Spleen (tissue), 11 donors: ENCODE measurements around the gene KPNA6. TPM values are rescaled to one million over a fixed set of nuclear protein-coding genes. Genes with fewer than 3 reads are reported as not detected.
"Not testable (repeated sequence)": the region's sequence is repeated elsewhere in the genome, so short reads cannot be mapped to it uniquely, and the experiment has no call there.

ENCODE experiments used
- DNase-seq: peaks from one replicate; pipeline ENCODE4 v3.0.0-alpha.2; 2020
- H3K27ac ChIP-seq, 8 donors: fragments of 200-600 bp; sonication (generic) in 7 of 8; 1 replicate in 4 of 8; 2 replicates in 4 of 8; pipeline versions ENCODE4 v1.5.0 to v1.8.0; 2016 to 2021; ENCODE audit warnings: inconsistent platforms in 4 of 8, mild to moderate bottlenecking in 4 of 8, moderate library complexity in 1 of 8
- H3K27me3 ChIP-seq, 7 donors: fragments of 200-600 bp; sonication (generic) in 6 of 7; replicated peaks in 1 of 7; 1 replicate in 4 of 7; 2 replicates in 3 of 7; pipeline versions ENCODE4 v1.5.0 to v1.8.0; 2016 to 2021; ENCODE audit warnings: inconsistent platforms in 3 of 7, mild to moderate bottlenecking in 1 of 7
- H3K36me3 ChIP-seq, 6 donors: fragments of 200-600 bp; sonication (generic) in 5 of 6; 1 replicate in 4 of 6; 2 replicates in 2 of 6; pipeline versions ENCODE4 v1.5.0 to v1.8.0; 2016 to 2021; ENCODE audit warnings: inconsistent platforms in 2 of 6
- H3K4me1 ChIP-seq, 6 donors: fragments of 200-600 bp; sonication (generic) in 5 of 6; 1 replicate in 3 of 6; 2 replicates in 3 of 6; pipeline versions ENCODE4 v1.5.0 to v1.8.0; 2016 to 2021; ENCODE audit warnings: inconsistent platforms in 3 of 6
- H3K4me3 ChIP-seq, 8 donors: fragments of 200-600 bp; sonication (generic) in 7 of 8; 1 replicate in 4 of 8; 2 replicates in 4 of 8; pipeline versions ENCODE4 v1.5.0 to v1.8.0; 2016 to 2021; ENCODE audit warnings: inconsistent platforms in 4 of 8, mild to moderate bottlenecking in 4 of 8, moderate library complexity in 2 of 8
- H3K9me3 ChIP-seq, 8 donors: fragments of 200-600 bp; sonication (generic) in 7 of 8; 1 replicate in 4 of 8; 2 replicates in 4 of 8; pipeline versions ENCODE4 v1.5.0 to v1.8.0; 2016 to 2021; ENCODE audit warnings: inconsistent platforms in 4 of 8
- POLR2A ChIP-seq, 3 donors: fragments of 450-650 bp; IDR thresholded peaks; one replicate each; pipeline ENCODE4 v1.5.1; 2017; ENCODE audit warnings: antibody characterized with exemption in 3 of 3, mild to moderate bottlenecking in 1 of 3
- POLR2AphosphoS5 ChIP-seq, 3 donors: sonication (generic); formaldehyde crosslinking; IDR thresholded peaks; one replicate each; pipeline ENCODE4 v1.5.1; 2017; ENCODE audit warnings: antibody characterized with exemption in 3 of 3
- WGBS, 5 donors: extraction: QIAGEN DNeasy Blood & Tissue Kit in 3 of 5; methylation state at CpG; one replicate each; pipeline versions ENCODE4 v1.1.5 to v1.1.7; 2013 to 2018; 5-methylcytosine and 5-hydroxymethylcytosine counted together
- intact Hi-C: fragments of 100-400 bp; cut with DNase I; formaldehyde crosslinking; loops from one replicate; pipeline ENCODE4 v1.15.0; 2023; ENCODE audit warnings: low total_unique reads
- polyA plus RNA-seq, 3 donors: library from polyadenylated mRNA; stranded (reverse); fragments of 200-250 nt; gene quantifications; one replicate each; pipeline ENCODE4 v1.2.1, GENCODE V29; 2013
- total RNA-seq, 7 donors: library from RNA; depleted of rRNA in 3 of 7; stranded (reverse); fragments of >200 nt in 3 of 7; fragmentation: NEBNext Ultra II Directional in 4 of 7; extraction: Animal tissue kit (Norgen Biotek cat#: 25700) in 4 of 7; gene quantifications; one replicate each; pipeline versions ENCODE4 v1.1.0 to v1.2.1, GENCODE V29; 2016 to 2021
- TF ChIP-seq, protein P1 (sequence below), 11 experiments: fragments of 200-600 bp in 7 of 11; fragments of 450-650 bp in 4 of 11; sonication (generic) in 4 of 11; IDR thresholded peaks in 8 of 11; conservative IDR thresholded peaks in 3 of 11; 1 replicate in 7 of 11; 2 replicates in 4 of 11; pipeline versions ENCODE4 v1.4.0 to v1.8.0; 2016 to 2021; ENCODE audit warnings: antibody characterized with exemption in 11 of 11, inconsistent platforms in 4 of 11, mild to moderate bottlenecking in 1 of 11
- donor health status: healthy with polysubstance abuse.
- donor health status: DM: no; HTN: no; CAD: no; lungs with moderate emphysema.
- donor health status: DM: no; HTN: no; CAD: no.
- donor health status: Bipolar disorder and iron deficiency.
- donor health status: healthy.
- donor health status: DM: no; HTN: no; CAD: no.
- donor health status: DM: yes; HTN: yes; CAD: no.

The KPNA6 gene
- total and polyA plus RNA-seq, 10 donors = 3.5 to 57.1 (median 38.2) TPM

DNA sequence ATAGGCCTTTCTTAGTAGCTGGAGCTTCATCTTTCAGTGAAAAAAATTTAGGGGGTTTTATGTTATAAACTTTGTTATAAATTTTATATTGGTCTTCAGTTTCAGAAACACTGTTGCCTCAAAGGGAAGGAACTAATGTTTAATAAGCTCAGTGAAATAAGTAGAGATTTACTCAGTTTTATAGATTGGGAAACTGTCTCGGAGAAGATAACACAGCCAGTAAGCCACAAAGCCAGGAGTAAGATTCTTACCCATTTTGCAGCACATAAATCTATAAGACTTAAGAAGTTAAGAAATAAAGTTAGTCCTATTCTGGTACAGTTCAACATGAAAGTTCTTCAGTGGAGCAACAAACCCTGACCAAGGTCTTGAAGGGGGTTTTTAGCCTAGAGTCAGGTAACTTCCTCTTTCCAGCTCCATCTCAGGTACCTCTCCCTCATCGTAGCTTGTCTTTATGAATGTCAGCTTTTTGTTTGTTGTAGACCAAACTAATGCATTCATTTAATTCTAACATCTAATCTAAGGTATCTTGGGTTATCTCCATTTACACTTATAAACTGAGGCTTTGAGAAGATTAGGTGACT lies 3.3 kb downstream of the KPNA6 start:
- DNase-seq = no peak
- Histone ChIP-seq H3K27me3 (no peaks in the 10 kb centered on the region), H3K4me3 (peak overlapping the region in 1 of 8 donors; percentile 12), H3K36me3 (peaks cover 0 to 33% (median 0%) of the 10 kb centered on the region in 6 donors), H3K9me3 (no peaks in the 10 kb centered on the region), H3K4me1 (peaks cover 26 to 92% (median 68%) of the 10 kb centered on the region in 6 donors), H3K27ac (peak overlapping the region in 6 of 8 donors; percentile 3 to 69 (median 30))
- intact Hi-C loops = no loop called here
- WGBS, 5 donors = 55 to 71% (median 63%) methylated on average over 2 of the region's 2 CpGs
- TF ChIP-seq POLR2A (IDR thresholded peaks at IDR 0.05) (no peak), POLR2AphosphoS5 (IDR thresholded peaks at IDR 0.05) (no peak)
- TF ChIP-seq, protein P1, sequence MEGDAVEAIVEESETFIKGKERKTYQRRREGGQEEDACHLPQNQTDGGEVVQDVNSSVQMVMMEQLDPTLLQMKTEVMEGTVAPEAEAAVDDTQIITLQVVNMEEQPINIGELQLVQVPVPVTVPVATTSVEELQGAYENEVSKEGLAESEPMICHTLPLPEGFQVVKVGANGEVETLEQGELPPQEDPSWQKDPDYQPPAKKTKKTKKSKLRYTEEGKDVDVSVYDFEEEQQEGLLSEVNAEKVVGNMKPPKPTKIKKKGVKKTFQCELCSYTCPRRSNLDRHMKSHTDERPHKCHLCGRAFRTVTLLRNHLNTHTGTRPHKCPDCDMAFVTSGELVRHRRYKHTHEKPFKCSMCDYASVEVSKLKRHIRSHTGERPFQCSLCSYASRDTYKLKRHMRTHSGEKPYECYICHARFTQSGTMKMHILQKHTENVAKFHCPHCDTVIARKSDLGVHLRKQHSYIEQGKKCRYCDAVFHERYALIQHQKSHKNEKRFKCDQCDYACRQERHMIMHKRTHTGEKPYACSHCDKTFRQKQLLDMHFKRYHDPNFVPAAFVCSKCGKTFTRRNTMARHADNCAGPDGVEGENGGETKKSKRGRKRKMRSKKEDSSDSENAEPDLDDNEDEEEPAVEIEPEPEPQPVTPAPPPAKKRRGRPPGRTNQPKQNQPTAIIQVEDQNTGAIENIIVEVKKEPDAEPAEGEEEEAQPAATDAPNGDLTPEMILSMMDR (IDR thresholded peaks at IDR 0.05 in 8 of 11, conservative IDR thresholded peaks at IDR 0.05 in 3 of 11) = no peak

- DNase-seq = no peak
- TF ChIP-seq POLR2A (IDR thresholded peaks at IDR 0.05) = no peak
- TF ChIP-seq, protein P1 (IDR thresholded peaks at IDR 0.05 in 8 of 11, conservative IDR thresholded peaks at IDR 0.05 in 3 of 11) = no peak
- TF ChIP-seq POLR2AphosphoS5 (IDR thresholded peaks at IDR 0.05) = no peak
- Histone ChIP-seq H3K4me3 (peak overlapping the region in 1 of 8 donors; percentile 12), H3K27me3 (no peaks in the 10 kb centered on the region), H3K9me3 (no peaks in the 10 kb centered on the region), H3K4me1 (peaks cover 31 to 92% (median 69%) of the 10 kb centered on the region in 6 donors), H3K36me3 (peaks cover 0 to 36% (median 0%) of the 10 kb centered on the region in 6 donors), H3K27ac (peak overlapping the region in 5 of 8 donors; percentile 5 to 69 (median 39))
- intact Hi-C loops = no loop called here
These were observed 3.9 kb downstream of the KPNA6 start for GRCh38 chr1:32111789-32112188.

GRCh38 chr1:32112806-32113375 lies 5.0 kb downstream of the KPNA6 start:
- WGBS, 5 donors = 68 to 82% (median 78%) methylated on average over 5 of the region's 5 CpGs
- H3K27ac ChIP-seq = peak overlapping the region in 1 of 8 donors; percentile 24
- no peaks in the 10 kb centered on the region for H3K9me3 ChIP-seq
- H3K4me3 ChIP-seq = no peak overlapping the region
- TF ChIP-seq POLR2AphosphoS5 (IDR thresholded peaks at IDR 0.05) (no peak), POLR2A (IDR thresholded peaks at IDR 0.05) (no peak)
- TF ChIP-seq, protein P1 (IDR thresholded peaks at IDR 0.05 in 8 of 11, conservative IDR thresholded peaks at IDR 0.05 in 3 of 11) = no peak
- peaks cover 0 to 37% (median 0%) of the 10 kb centered on the region in 6 donors for H3K36me3 ChIP-seq
- no peak for DNase-seq
- intact Hi-C loops = no loop called here
- peaks cover 31 to 95% (median 66%) of the 10 kb centered on the region in 6 donors for H3K4me1 ChIP-seq
- H3K27me3 ChIP-seq = no peaks in the 10 kb centered on the region

DNA sequence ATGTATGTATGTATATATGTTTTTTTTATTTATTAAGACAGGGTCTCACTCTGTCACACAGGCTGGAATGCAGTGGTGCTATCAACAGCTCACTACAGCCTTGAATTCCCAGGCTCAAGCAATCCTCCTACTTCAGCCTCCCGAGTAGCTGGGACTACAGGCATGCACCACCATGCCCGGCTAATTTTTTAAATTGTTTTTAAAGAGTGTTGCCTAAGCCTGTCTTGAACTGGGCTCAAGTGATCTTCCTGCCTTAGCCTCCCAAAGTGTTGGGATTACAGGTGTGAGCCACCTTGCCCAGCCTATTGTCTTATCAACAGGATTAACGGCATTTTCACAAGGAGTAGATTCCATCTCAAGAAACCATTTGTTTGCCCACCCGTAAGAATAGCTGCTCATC lies 5.6 kb downstream of the KPNA6 start:
- intact Hi-C loops, H3K27ac ChIP-seq, H3K27me3 ChIP-seq, DNase-seq, H3K4me3 ChIP-seq, H3K9me3 ChIP-seq: not testable (repeated sequence)
- peaks cover 31 to 100% (median 71%) of the 10 kb centered on the region in 6 donors for H3K4me1 ChIP-seq
- H3K36me3 ChIP-seq = peaks cover 0 to 37% (median 0%) of the 10 kb centered on the region in 6 donors
- 88 to 95% (median 91%) methylated on average over 4 of the region's 4 CpGs for WGBS, 5 donors
